Astrocyte of the spinal cord (primary cell): ENCODE measurements around the gene WWTR1.

Experiments
- DNase-seq: peaks from one replicate; pipeline ENCODE4 v3.0.0; 2011; ENCODE audit warnings: low read depth, low spot score
- H3K4me3 ChIP-seq: 2 replicates; pipeline ENCODE4 v1.5.1; 2011; ENCODE audit warnings: low read depth, mild to moderate bottlenecking, low read length, moderate library complexity
- CTCF ChIP-seq: IDR thresholded peaks from 2 replicates; pipeline ENCODE4 v1.5.1; 2012; ENCODE audit warnings: low read depth, mild to moderate bottlenecking, low read length, inconsistent platforms
- in situ Hi-C: cut with HindIII; loops from 2 replicates; pipeline ENCODE4 v1.10.0; 2017; ENCODE audit warnings: low sequenced_read_pairs

Gene WWTR1

GRCh38 chr3:149620291-149621020 lies 37.4 kb downstream of the WWTR1 start:
- DNase-seq, result peak; percentile 86
- TF ChIP-seq CTCF, result no peak
- no peak overlapping the region for H3K4me3 ChIP-seq
- in situ Hi-C loops, result no loop called here

- no peak for DNase-seq
- TF ChIP-seq CTCF, result no peak
- no peak overlapping the region for H3K4me3 ChIP-seq
- in situ Hi-C loops, result no loop called here
Observed at GRCh38 chr3:149619136-149619535, 38.7 kb downstream of the WWTR1 start.

GRCh38 chr3:149618151-149619123 lies 39.4 kb downstream of the WWTR1 start:
- DNase-seq, result peak; percentile 53
- TF ChIP-seq CTCF, result no peak
- in situ Hi-C loops, result no loop called here
- no peak overlapping the region for H3K4me3 ChIP-seq

- no peak for TF ChIP-seq CTCF
- DNase-seq, result peak; percentile 45
- no peak overlapping the region for H3K4me3 ChIP-seq
- in situ Hi-C loops, result no loop called here
Observed at GRCh38 chr3:149615731-149616221, 42.0 kb downstream of the WWTR1 start.

- in situ Hi-C loops, result no loop called here
- no peak for TF ChIP-seq CTCF
- DNase-seq, result no peak
- no peak overlapping the region for H3K4me3 ChIP-seq
Observed at GRCh38 chr3:149613988-149614387, 43.8 kb downstream of the WWTR1 start.

- no peak overlapping the region for H3K4me3 ChIP-seq
- DNase-seq, result no peak
- in situ Hi-C loops, result no loop called here
- TF ChIP-seq CTCF, result no peak
Observed at GRCh38 chr3:149612456-149612855, 45.4 kb downstream of the WWTR1 start.
